Osteoblast (primary cell): ENCODE measurements around the gene ALG9. TPM values are rescaled to one million over a fixed set of nuclear protein-coding genes. Genes with fewer than 3 reads are reported as not detected.

Experiments used
- DNase-seq: peaks from one replicate; pipeline ENCODE4 v3.0.0; 2011; ENCODE audit warnings: low spot score, mixed read lengths; ENCODE audit not compliant: insufficient read length; ENCODE audit errors: missing footprints
- H2AFZ ChIP-seq: 2 replicates; pipeline ENCODE4 v1.6.0; 2011; ENCODE audit warnings: mild to moderate bottlenecking, low read length
- H3K27ac ChIP-seq: 2 replicates; pipeline ENCODE4 v1.5.1; 2011; ENCODE audit warnings: mild to moderate bottlenecking, low read depth, low read length, moderate library complexity
- H3K27me3 ChIP-seq: 2 replicates; pipeline ENCODE4 v1.6.0; 2012; ENCODE audit warnings: mild to moderate bottlenecking, control low read depth, inconsistent platforms, low read length, moderate library complexity; ENCODE audit not compliant: insufficient read depth
- H3K36me3 ChIP-seq: 2 replicates; pipeline ENCODE4 v1.5.1; 2011; ENCODE audit warnings: mild to moderate bottlenecking, low read length, control low read depth, moderate library complexity; ENCODE audit not compliant: insufficient read depth
- H3K4me1 ChIP-seq: 2 replicates; pipeline ENCODE4 v1.5.1; 2011; ENCODE audit warnings: mild to moderate bottlenecking, low read length, control low read depth, moderate library complexity; ENCODE audit not compliant: insufficient read depth
- H3K4me2 ChIP-seq: 2 replicates; pipeline ENCODE4 v1.6.0; 2011; ENCODE audit warnings: mild to moderate bottlenecking, low read length; ENCODE audit not compliant: insufficient read depth
- H3K4me3 ChIP-seq: fragments of 200-600 bp; sonication (generic); 3 replicates; pipeline ENCODE4 v1.5.1; 2012; ENCODE audit warnings: mild to moderate bottlenecking, low read length, inconsistent platforms; ENCODE audit not compliant: insufficient read depth
- H3K79me2 ChIP-seq: 2 replicates; pipeline ENCODE4 v1.6.0; 2012; ENCODE audit warnings: mild to moderate bottlenecking, low read length, control low read depth, inconsistent platforms; ENCODE audit not compliant: insufficient read depth
- H3K9me3 ChIP-seq: 2 replicates; pipeline ENCODE4 v1.5.1; 2011; ENCODE audit warnings: low read depth, low read length, control low read depth
- H4K20me1 ChIP-seq: 2 replicates; pipeline ENCODE4 v1.6.0; 2012; ENCODE audit warnings: mild to moderate bottlenecking, low read length, control low read depth; ENCODE audit not compliant: insufficient read depth
- CTCF ChIP-seq: IDR thresholded peaks from 2 replicates; pipeline ENCODE4 v1.5.1; 2011; ENCODE audit warnings: mild to moderate bottlenecking, low read depth, low read length, moderate library complexity; ENCODE audit errors: extremely low read depth
- total RNA-seq: library from RNA; depleted of rRNA; stranded (reverse); fragments of >200 nt; gene quantifications from 2 replicates; pipeline ENCODE4 v1.2.3, GENCODE V29; 2012

ALG9 gene
- total RNA-seq, 1 donor = 35.8 TPM

GRCh38 chr11:111797145-111797581 is 74.2 kb downstream of the ALG9 start:
- Histone ChIP-seq H3K79me2 (no peaks in the 10 kb centered on the region), H3K27ac (no peak overlapping the region)
- TF ChIP-seq CTCF = no peak

GRCh38 chr11:111796696-111797095 is 74.7 kb downstream of the ALG9 start:
- peaks cover 30% of the 10 kb centered on the region for H3K4me1 ChIP-seq
- DNase-seq = no peak
- no peak overlapping the region for H2AFZ ChIP-seq
- H3K4me3 ChIP-seq = no peak overlapping the region
- no peaks in the 10 kb centered on the region for H3K9me3 ChIP-seq
- no peak overlapping the region for H3K4me2 ChIP-seq
- H3K27ac ChIP-seq = peak overlapping the region; percentile 75
- TF ChIP-seq CTCF = no peak
- no peaks in the 10 kb centered on the region for H3K36me3 ChIP-seq
- H3K27me3 ChIP-seq = no peaks in the 10 kb centered on the region
- no peaks in the 10 kb centered on the region for H3K79me2 ChIP-seq
- H4K20me1 ChIP-seq = no peaks in the 10 kb centered on the region

More at GRCh38 chr11:111797145-111797581, 74.2 kb downstream of the ALG9 start:
- Histone ChIP-seq H2AFZ (no peak overlapping the region), H4K20me1 (no peaks in the 10 kb centered on the region), H3K36me3 (no peaks in the 10 kb centered on the region), H3K9me3 (no peaks in the 10 kb centered on the region), H3K4me3 (no peak overlapping the region), H3K4me1 (peaks cover 30% of the 10 kb centered on the region), H3K4me2 (no peak overlapping the region), H3K27me3 (no peaks in the 10 kb centered on the region)
- no peak for DNase-seq

- peaks cover 30% of the 10 kb centered on the region for H3K4me1 ChIP-seq
- no peak overlapping the region for H3K4me2 ChIP-seq
- H3K4me3 ChIP-seq = no peak overlapping the region
- H3K79me2 ChIP-seq = no peaks in the 10 kb centered on the region
- no peak for TF ChIP-seq CTCF
- no peaks in the 10 kb centered on the region for H3K9me3 ChIP-seq
- H3K27me3 ChIP-seq = no peaks in the 10 kb centered on the region
- no peaks in the 10 kb centered on the region for H3K36me3 ChIP-seq
- no peaks in the 10 kb centered on the region for H4K20me1 ChIP-seq
- peak; percentile 61 for DNase-seq
- H2AFZ ChIP-seq = no peak overlapping the region
- H3K27ac ChIP-seq = peak overlapping the region; percentile 75
Observed at GRCh38 chr11:111795334-111795985, 75.9 kb downstream of the ALG9 start.

GRCh38 chr11:111793863-111794262 is 77.5 kb downstream of the ALG9 start:
- H3K4me3 ChIP-seq = no peak overlapping the region
- peak overlapping the region; percentile 35 for H3K4me2 ChIP-seq
- peaks cover 30% of the 10 kb centered on the region for H3K4me1 ChIP-seq
- peak overlapping the region; percentile 67 for H3K27ac ChIP-seq
- no peak overlapping the region for H2AFZ ChIP-seq
- TF ChIP-seq CTCF = no peak
- no peaks in the 10 kb centered on the region for H3K9me3 ChIP-seq
- no peaks in the 10 kb centered on the region for H3K36me3 ChIP-seq
- H3K79me2 ChIP-seq = no peaks in the 10 kb centered on the region
- DNase-seq = peak; percentile 90
- H4K20me1 ChIP-seq = no peaks in the 10 kb centered on the region
- no peaks in the 10 kb centered on the region for H3K27me3 ChIP-seq
